H1 (cell line): Measurements from ENCODE around the gene MFNG. TPM values are rescaled to one million over a fixed set of nuclear protein-coding genes. Genes with fewer than 3 reads are reported as not detected.

Experiments
- CTCF ChIA-PET: fragments of 300-600 bp; sonication (Branson Sonifier 250); formaldehyde crosslinking; loops from one replicate; lab custom pipeline; 2021; ENCODE audit not compliant: partially characterized antibody; lab: Charles Lee
- POLR2A ChIA-PET: fragments of 300-600 bp; sonication (Branson Sonifier 250); formaldehyde crosslinking; loops from one replicate; lab custom pipeline; 2021; ENCODE audit warnings: inconsistent platforms; ENCODE audit not compliant: partially characterized antibody; lab: Charles Lee
- DNase-seq, 2 experiments: peaks; one replicate each; pipeline versions ENCODE4 v3.0.0 to v3.0.0-alpha.2; 2010 to 2022; ENCODE audit warnings: low spot score in 2 of 2, low read depth in 1 of 2, mixed read lengths in 1 of 2
- FAIRE-seq: peaks from 2 replicates; lab custom pipeline; 2011; peaks lifted over from hg19 to GRCh38; lab: Jason Lieb, UNC
- H2AFZ ChIP-seq: 2 replicates; pipeline ENCODE4 v1.8.1; 2012; ENCODE audit warnings: low read length, inconsistent platforms
- H2AK5ac ChIP-seq: 2 replicates; pipeline ENCODE4 v1.6.1; 2013; ENCODE audit warnings: low read depth, low read length
- H2BK120ac ChIP-seq: replicated peaks from 2 replicates; pipeline ENCODE3; 2013; ENCODE audit warnings: low read depth, low read length, inconsistent platforms
- H2BK12ac ChIP-seq: 2 replicates; pipeline ENCODE4 v1.6.1; 2013; ENCODE audit warnings: low read depth, low read length
- H2BK15ac ChIP-seq: 2 replicates; pipeline ENCODE4 v1.6.1; 2013; ENCODE audit warnings: low read length
- H2BK20ac ChIP-seq: 2 replicates; pipeline ENCODE4 v1.6.1; 2013; ENCODE audit warnings: low read length
- H2BK5ac ChIP-seq: 2 replicates; pipeline ENCODE4 v1.6.1; 2013; ENCODE audit warnings: low read depth, low read length
- H3K14ac ChIP-seq: 2 replicates; pipeline ENCODE4 v1.6.1; 2013; ENCODE audit warnings: inconsistent platforms; ENCODE audit not compliant: insufficient read length
- H3K18ac ChIP-seq: 2 replicates; pipeline ENCODE4 v1.6.1; 2013; ENCODE audit warnings: low read length; ENCODE audit errors: extremely low read depth
- H3K23ac ChIP-seq: 2 replicates; pipeline ENCODE4 v1.6.1; 2013; ENCODE audit warnings: inconsistent platforms; ENCODE audit not compliant: insufficient read length
- H3K23me2 ChIP-seq: 2 replicates; pipeline ENCODE4 v1.6.1; 2013; ENCODE audit warnings: low read depth, low read length
- H3K27ac ChIP-seq: 2 replicates; pipeline ENCODE4 v1.6.1; 2011; ENCODE audit warnings: low read depth, low read length, inconsistent platforms
- H3K27me3 ChIP-seq, 4 experiments: replicated peaks in 1 of 4; 1 replicate in 1 of 4; 2 replicates in 3 of 4; pipeline versions ENCODE4 v1.6.1 to v1.8.1; 2011 to 2013; ENCODE audit warnings: low read length in 3 of 4, mild to moderate bottlenecking in 3 of 4, inconsistent platforms in 2 of 4, mixed read lengths in 2 of 4, moderate library complexity in 1 of 4; ENCODE audit not compliant: control insufficient read depth in 3 of 4, insufficient read depth in 3 of 4; ENCODE audit errors: extremely low read depth in 1 of 4
- H3K36me3 ChIP-seq, 4 experiments: 2 replicates each; pipeline versions ENCODE4 v1.6.1 to v1.8.1; 2011 to 2013; ENCODE audit warnings: mild to moderate bottlenecking in 4 of 4, low read length in 3 of 4, moderate library complexity in 2 of 4, control low read depth in 1 of 4, inconsistent platforms in 1 of 4; ENCODE audit not compliant: insufficient read depth in 4 of 4, control insufficient read depth in 2 of 4
- H3K4ac ChIP-seq: replicated peaks from 2 replicates; pipeline ENCODE3; 2013; ENCODE audit warnings: low read length, low read depth, mixed read lengths, inconsistent platforms; ENCODE audit not compliant: insufficient read length
- H3K4me1 ChIP-seq, 4 experiments: replicated peaks in 1 of 4; 1 replicate in 1 of 4; 2 replicates in 3 of 4; pipeline versions ENCODE4 v1.6.1 to v1.8.1; 2011 to 2013; ENCODE audit warnings: low read length in 3 of 4, inconsistent platforms in 2 of 4, mixed read lengths in 1 of 4; ENCODE audit not compliant: insufficient read depth in 4 of 4, control insufficient read depth in 3 of 4
- H3K4me2 ChIP-seq, 2 experiments: 2 replicates each; pipeline versions ENCODE4 v1.6.1 to v1.8.1; 2011 to 2013; ENCODE audit warnings: low read depth in 2 of 2, low read length in 2 of 2, control low read depth in 1 of 2, inconsistent platforms in 1 of 2, mild to moderate bottlenecking in 1 of 2; ENCODE audit not compliant: insufficient read depth in 1 of 2
- H3K4me3 ChIP-seq, 4 experiments: fragments of 200-600, 300-600 bp in 1 of 4; sonication (generic), shearing (Covaris generic), sonication (Bioruptor Twin) in 1 of 4; 2 replicates each; pipeline versions ENCODE4 v1.5.1 to v1.8.1; 2011 to 2016; ENCODE audit warnings: low read length in 4 of 4, low read depth in 3 of 4, control low read depth in 2 of 4, inconsistent platforms in 2 of 4, mild to moderate bottlenecking in 2 of 4, mixed read lengths in 1 of 4, moderate library complexity in 1 of 4; ENCODE audit not compliant: insufficient read depth in 2 of 4; ENCODE audit errors: extremely low read depth in 1 of 4
- H3K56ac ChIP-seq: replicated peaks from 2 replicates; pipeline ENCODE3; 2013; ENCODE audit warnings: low read depth, mild to moderate bottlenecking, mixed read lengths, low read length, inconsistent platforms; ENCODE audit not compliant: insufficient read length
- H3K79me1 ChIP-seq: 2 replicates; pipeline ENCODE4 v1.6.1; 2013; ENCODE audit warnings: low read depth, low read length, control low read depth
- H3K79me2 ChIP-seq, 2 experiments: 2 replicates each; pipeline versions ENCODE4 v1.6.1 to v1.8.1; 2012 to 2013; ENCODE audit warnings: low read length in 2 of 2, mild to moderate bottlenecking in 2 of 2, inconsistent platforms in 1 of 2; ENCODE audit not compliant: insufficient read depth in 2 of 2, control insufficient read depth in 1 of 2
- H3K9ac ChIP-seq, 4 experiments: replicated peaks in 1 of 4; 1 replicate in 1 of 4; 2 replicates in 3 of 4; pipeline versions ENCODE4 v1.6.1 to v1.8.1; 2011 to 2013; ENCODE audit warnings: low read depth in 3 of 4, low read length in 3 of 4, control low read depth in 2 of 4, mild to moderate bottlenecking in 2 of 4, moderate library complexity in 2 of 4, inconsistent platforms in 1 of 4; ENCODE audit errors: extremely low read depth in 1 of 4
- H3K9me3 ChIP-seq, 2 experiments: 2 replicates each; pipeline versions ENCODE4 v1.6.1 to v1.8.1; 2012 to 2013; ENCODE audit warnings: mild to moderate bottlenecking in 2 of 2, moderate library complexity in 2 of 2, control low read depth in 1 of 2, inconsistent platforms in 1 of 2, low read depth in 1 of 2, low read length in 1 of 2, mixed read lengths in 1 of 2; ENCODE audit not compliant: insufficient read depth in 2 of 2
- H4K20me1 ChIP-seq, 2 experiments: replicated peaks in 1 of 2; 2 replicates each; pipeline versions ENCODE3 to v1.8.1; 2011 to 2013; ENCODE audit warnings: inconsistent platforms in 2 of 2, low read length in 2 of 2, mild to moderate bottlenecking in 1 of 2; ENCODE audit not compliant: insufficient read depth in 2 of 2, control insufficient read depth in 1 of 2
- H4K5ac ChIP-seq: 2 replicates; pipeline ENCODE4 v1.6.1; 2013; ENCODE audit warnings: low read length, low read depth, mixed read lengths, inconsistent platforms; ENCODE audit not compliant: insufficient read length
- H4K8ac ChIP-seq: 2 replicates; pipeline ENCODE4 v1.8.0; 2013; ENCODE audit warnings: mild to moderate bottlenecking, moderate library complexity, low read length, inconsistent platforms; ENCODE audit not compliant: insufficient read depth; ENCODE audit errors: extremely low read depth
- H4K91ac ChIP-seq: replicated peaks from 2 replicates; pipeline ENCODE3; 2013; ENCODE audit warnings: low read length, mixed read lengths, inconsistent platforms; ENCODE audit not compliant: insufficient read length
- WGBS, 2 experiments: shearing (Covaris generic) in 1 of 2; methylation state at CpG; one replicate each; pipeline versions ENCODE4 v1.1.6 to v1.1.7; 2013 to 2015; ENCODE audit warnings: low lambda C conversion rate in 2 of 2, mixed read lengths in 2 of 2, inconsistent platforms in 1 of 2, low coverage in 1 of 2, missing lambda C conversion rate in 1 of 2; ENCODE audit not compliant: insufficient replicate concordance in 2 of 2, insufficient coverage in 1 of 2, insufficient read length in 1 of 2; ENCODE audit errors: extremely low coverage in 1 of 2, missing lambda C conversion rate in 1 of 2; 5-methylcytosine and 5-hydroxymethylcytosine counted together
- polyA plus RNA-seq, 7 experiments: library from polyadenylated mRNA; depleted of rRNA in 3 of 7; stranded (reverse) in 5 of 7; unstranded in 2 of 7; fragments of >200 nt in 5 of 7; fragments of 200-250 nt in 2 of 7; gene quantifications; 1 replicate in 5 of 7; 2 replicates in 1 of 7; 4 replicates in 1 of 7; pipeline versions ENCODE4 v1.2.1 to v1.2.3, GENCODE V29; 2011 to 2013; ENCODE audit warnings: missing spikeins in 2 of 7, mixed read lengths in 2 of 7
- total RNA-seq: library from RNA; stranded (reverse); fragmentation: NEBNext Ultra II Directional; extraction: Animal tissue kit (Norgen Biotek cat#: 25700); gene quantifications from 2 replicates; pipeline ENCODE4 v1.2.1, GENCODE V29; 2021

MFNG gene
- total and polyA plus RNA-seq, 2 of the 8 experiments (the other 6 are each of a cell fraction or from before 2014, with no cell fraction given), result 1.7 to 5.5 TPM

DNA sequence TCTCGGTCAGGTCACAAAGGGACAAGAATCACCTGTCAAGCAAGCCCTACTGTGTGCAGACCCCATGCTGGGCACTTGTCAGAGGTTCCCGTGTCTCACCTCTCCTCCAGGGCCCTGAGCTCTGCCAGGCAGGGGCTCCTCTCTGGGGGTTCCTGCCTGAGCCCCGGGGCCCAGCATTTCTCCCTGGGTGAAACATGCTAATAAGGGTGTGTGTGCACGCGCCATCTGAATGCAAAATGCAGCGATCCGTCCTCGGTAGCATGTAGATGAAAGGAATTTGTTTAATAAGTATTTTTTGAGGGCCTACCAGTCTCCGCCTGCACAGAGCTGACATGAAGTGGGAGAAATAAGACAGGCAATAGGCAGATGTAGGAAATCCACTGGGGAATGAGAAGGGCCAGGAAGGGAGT lies 64.7 kb downstream of the MFNG start:
- Histone ChIP-seq H3K4me1 (peaks cover 3 to 38% (median 27%) of the 10 kb centered on the region in 4 experiments), H2BK12ac (no peak overlapping the region), H3K14ac (no peak overlapping the region), H2AK5ac (no peak overlapping the region), H3K27me3 (peaks cover 5 to 50% (median 40%) of the 10 kb centered on the region in 4 experiments), H3K4me3 (no peak overlapping the region), H3K9me3 (no peaks in the 10 kb centered on the region), H2BK15ac (peak overlapping the region; percentile 29; the same call in 1 of the 2 replicates), H4K91ac (no peak overlapping the region), H3K23ac (no peak overlapping the region), H2AFZ (no peak overlapping the region), H4K5ac (no peak overlapping the region), H3K79me1 (no peaks in the 10 kb centered on the region), H3K56ac (no peak overlapping the region), H3K23me2 (peaks cover 12% of the 10 kb centered on the region; the same call in 1 of the 2 replicates), H2BK5ac (no peak overlapping the region), H3K9ac (no peak overlapping the region), H3K4me2 (peak overlapping the region in 1 of 2 experiments; percentile 82; a peak in 2 of 4 replicates), H3K79me2 (no peaks in the 10 kb centered on the region), H4K8ac (no peak overlapping the region; the same call in 1 of the 2 replicates), H3K18ac (no peak overlapping the region), H4K20me1 (peaks cover 2 to 6% of the 10 kb centered on the region in 2 experiments), H2BK20ac (no peak overlapping the region), H2BK120ac (no peak overlapping the region), H3K36me3 (no peaks in the 10 kb centered on the region), H3K4ac (no peak overlapping the region), H3K27ac (no peak overlapping the region)
- ChIA-PET POLR2A (no interaction called here), CTCF (interaction anchor here (0.8 to 2.3 kb wide), 3 partner anchors 49 to 104 kb away, joined by 3 to 9 read pairs (median 4); no protein-coding TSS in a partner anchor)
- DNase-seq (no peak), FAIRE-seq (no peak)
- WGBS, 2 experiments, result 88% methylated on average over 9 of the region's 9 CpGs; no CpG with 5 or more reads in 1 of the 2 experiments
